K562 (cell line): ENCODE measurements around the gene PALLD. TPM values are rescaled to one million over a fixed set of nuclear protein-coding genes. Genes with fewer than 3 reads are reported as not detected.

Experiments
- ATAC-seq: fragments of 200-7000 bp; cut with Tn5 transposase; 3 replicates; pipeline ENCODE4 v1.9.1; 2020; ENCODE audit warnings: moderate library complexity
- BruUV-seq: library from RNA; stranded (reverse); fragments of 400-500 nt; replicated peaks from 2 replicates; lab custom pipeline; 2021; lab: Mats Ljungman, UMichigan
- CTCF ChIA-PET: fragments of 300-600 bp; formaldehyde crosslinking; extraction: SDS; loops from one replicate; lab custom pipeline; 2021; ENCODE audit warnings: low intra/inter-chr PET ratio; lab: Yijun Ruan, JAX
- POLR2A ChIA-PET: fragments of 300-600, 350-650 bp; sonication (Branson Sonifier 250); formaldehyde crosslinking; extraction: SDS; loops from one replicate; lab custom pipeline; 2021; ENCODE audit warnings: antibody characterized with exemption, inconsistent platforms; lab: Yijun Ruan, JAX
- DNase-seq, 4 experiments: peaks; one replicate each; pipeline versions ENCODE4 v3.0.0 to v3.0.0-alpha.2; 2011 to 2018; ENCODE audit warnings: low spot score in 3 of 4, mixed read lengths in 3 of 4; ENCODE audit errors: extremely low read depth in 1 of 4
- FAIRE-seq: peaks from 2 replicates; lab custom pipeline; 2011; peaks lifted over from hg19 to GRCh38; lab: Jason Lieb, UNC
- H2AFZ ChIP-seq: 2 replicates; pipeline ENCODE4 v1.6.0; 2011; ENCODE audit warnings: low read depth, low read length, control low read depth, inconsistent platforms
- H3K27ac ChIP-seq: fragments of 200-600 bp; 3 replicates; pipeline ENCODE4 v1.8.0; 2011; ENCODE audit warnings: low read depth, mild to moderate bottlenecking, control low read depth, inconsistent platforms, low read length, moderate library complexity, mixed read lengths; ENCODE audit errors: extremely low read depth
- H3K27me3 ChIP-seq, 2 experiments: fragments of 300-600 bp in 1 of 2; 2 replicates in 1 of 2; 3 replicates in 1 of 2; pipeline versions ENCODE4 v1.6.0 to v1.8.0; 2011; ENCODE audit warnings: inconsistent platforms in 2 of 2, low read length in 2 of 2, mild to moderate bottlenecking in 1 of 2, mixed read lengths in 1 of 2, moderate library complexity in 1 of 2; ENCODE audit not compliant: control insufficient read depth in 2 of 2, insufficient read depth in 2 of 2
- H3K36me3 ChIP-seq: fragments of 300-600 bp; 3 replicates; pipeline ENCODE4 v1.8.0; 2011; ENCODE audit warnings: mild to moderate bottlenecking, low read length, inconsistent platforms; ENCODE audit not compliant: control insufficient read depth, insufficient read depth
- H3K4me1 ChIP-seq, 2 experiments: fragments of 200-600 bp in 1 of 2; replicated peaks in 1 of 2; 2 replicates in 1 of 2; 3 replicates in 1 of 2; pipeline versions ENCODE4 v1.5.1 to v1.8.0; 2011; ENCODE audit warnings: inconsistent platforms in 2 of 2, low read length in 2 of 2, mild to moderate bottlenecking in 1 of 2, mixed read lengths in 1 of 2, moderate library complexity in 1 of 2; ENCODE audit not compliant: control insufficient read depth in 2 of 2, insufficient read depth in 2 of 2
- H3K4me2 ChIP-seq: 2 replicates; pipeline ENCODE4 v1.6.1; 2011; ENCODE audit warnings: low read length, control low read depth, inconsistent platforms, mixed read lengths; ENCODE audit not compliant: insufficient read depth
- H3K4me3 ChIP-seq: fragments of 200-600 bp; sonication (generic), shearing (Covaris generic); 2 replicates; pipeline ENCODE4 v1.5.1; 2016; ENCODE audit warnings: control low read depth, inconsistent platforms
- H3K79me2 ChIP-seq: fragments of 200-600 bp; 3 replicates; pipeline ENCODE4 v1.8.0; 2011; ENCODE audit warnings: low read length, inconsistent platforms; ENCODE audit not compliant: control insufficient read depth, insufficient read depth
- H3K9ac ChIP-seq, 2 experiments: 2 replicates each; pipeline versions ENCODE4 v1.6.0 to v1.6.1; 2011; ENCODE audit warnings: low read depth in 2 of 2, low read length in 2 of 2, control low read depth in 1 of 2, inconsistent platforms in 1 of 2, mild to moderate bottlenecking in 1 of 2, mixed read lengths in 1 of 2; ENCODE audit not compliant: insufficient read depth in 1 of 2
- H3K9me1 ChIP-seq: one replicate; pipeline ENCODE4 v1.6.0; 2011; ENCODE audit warnings: inconsistent platforms, mild to moderate bottlenecking, low read length, moderate library complexity; ENCODE audit not compliant: control insufficient read depth, insufficient read depth
- H3K9me3 ChIP-seq: replicated peaks from 2 replicates; pipeline ENCODE4 v1.5.1; 2011; ENCODE audit warnings: low read depth, low read length, inconsistent platforms; ENCODE audit not compliant: control insufficient read depth, insufficient read depth
- H4K20me1 ChIP-seq: replicated peaks from 2 replicates; pipeline ENCODE4 v1.6.1; 2011; ENCODE audit warnings: low read length, inconsistent platforms, mixed read lengths; ENCODE audit not compliant: control insufficient read depth, insufficient read depth
- CBX5 ChIP-seq: IDR thresholded peaks from 2 replicates; pipeline ENCODE4 v1.6.1; 2014; ENCODE audit warnings: low read depth, borderline replicate concordance
- MYNN ChIP-seq, 2 experiments: sonication (generic); formaldehyde crosslinking in 1 of 2; IDR thresholded peaks; 2 replicates each; pipeline versions ENCODE4 v1.5.0 to v1.6.1; 2016 to 2020; ENCODE audit warnings: antibody characterized with exemption in 1 of 2, missing genetic modification reagents in 1 of 2
- NFATC3 ChIP-seq: fragments of 450-650 bp; IDR thresholded peaks from 2 replicates; pipeline ENCODE4 v1.6.1; 2017; ENCODE audit warnings: mild to moderate bottlenecking
- NR3C1 ChIP-seq: sonication (generic); formaldehyde crosslinking; IDR thresholded peaks from 2 replicates; pipeline ENCODE4 v1.8.1; 2022; ENCODE audit warnings: missing genetic modification reagents
- ZC3H11A ChIP-seq: IDR thresholded peaks from 2 replicates; pipeline ENCODE4 v1.6.1; 2012; ENCODE audit warnings: low read depth, low read length, improper control_type of control experiment
- ZNF311 ChIP-seq: fragments of 250-450 bp; sonication (Bioruptor Pico); IDR thresholded peaks from 2 replicates; pipeline ENCODE4 v1.4.0; 2020; ENCODE audit warnings: mild to moderate bottlenecking, moderate library complexity
- ZNF778 ChIP-seq: fragments of 450-650 bp; formaldehyde crosslinking; IDR thresholded peaks from 2 replicates; pipeline ENCODE4 v1.4.0; 2020; ENCODE audit warnings: mild to moderate bottlenecking, moderate library complexity
- WGBS: fragments of 100-300 bp; shearing (Covaris generic); methylation state at CpG from one replicate; pipeline ENCODE4 v1.1.6; 2016; ENCODE audit warnings: low coverage, mixed read lengths; ENCODE audit not compliant: insufficient coverage; ENCODE audit errors: missing lambda C conversion rate; 5-methylcytosine and 5-hydroxymethylcytosine counted together
- in situ Hi-C: fragments of 300-500 bp; cut with MboI; formaldehyde crosslinking; loops from 4 replicates; pipeline ENCODE4 v1.15.0; 2018; ENCODE audit warnings: inconsistent platforms, mixed read lengths
- intact Hi-C: fragments of 100-400 bp; cut with micrococcal nuclease; formaldehyde crosslinking; loops from 2 replicates; pipeline ENCODE4 v1.14.2; 2022
- polyA plus RNA-seq, 8 experiments: library from polyadenylated mRNA; depleted of rRNA in 4 of 8; stranded (reverse) in 5 of 8; unstranded in 3 of 8; fragments of >200 nt; fragmentation: Nextera tagmentation in 2 of 8; fragmentation: Illumina TruSeq in 1 of 8; extraction: Ambion mirVana in 2 of 8; extraction: Trizol in 1 of 8; gene quantifications; 2 replicates each; pipeline versions ENCODE4 v1.2.1 to v1.2.3, GENCODE V29; 2011 to 2014; ENCODE audit warnings: inconsistent platforms in 1 of 8, missing spikeins in 1 of 8
- total RNA-seq, 7 experiments: library from RNA; depleted of rRNA in 6 of 7; stranded (reverse); fragments of >200 nt in 6 of 7; fragmentation: Illumina TruSeq in 2 of 7; extraction: Trizol in 2 of 7; gene quantifications; 2 replicates each; pipeline versions ENCODE4 v1.2.1 to v1.2.3, GENCODE V29; 2011 to 2021; ENCODE audit warnings: low replicate concordance in 1 of 7
- TF ChIP-seq, protein P1 (sequence below): fragments of 450-650 bp; IDR thresholded peaks from 2 replicates; pipeline ENCODE4 v1.6.1; 2016; ENCODE audit warnings: low read depth

Gene PALLD
- total and polyA plus RNA-seq, 9 of the 15 experiments (the other 6 are each of a cell fraction or from before 2014, with no cell fraction given) = 0.01 to 0.35 (median 0.06) TPM; not detected in 3

DNA sequence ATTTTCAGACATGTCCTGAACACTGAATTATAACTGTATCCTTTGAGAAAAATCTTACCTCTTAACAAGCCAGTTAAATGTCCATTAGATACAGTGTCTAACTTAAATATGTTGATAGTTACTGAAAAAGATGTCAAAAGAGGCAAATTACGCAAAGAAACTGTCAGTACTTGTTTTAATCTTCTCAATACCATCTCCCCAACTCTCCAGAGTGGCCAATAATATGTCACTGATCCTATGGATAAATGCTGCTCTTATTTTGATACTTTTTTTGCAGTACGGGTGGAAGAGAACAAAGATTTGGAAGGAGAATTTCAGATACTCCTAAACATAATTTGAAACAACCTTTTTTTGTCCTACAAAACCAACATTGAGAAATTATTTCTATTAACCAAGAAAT, 320.5 kb downstream of the PALLD start:
- ChIA-PET CTCF (no interaction called here), POLR2A (no interaction called here)
- Histone ChIP-seq H3K9me3 (no peaks in the 10 kb centered on the region), H3K9ac (no peak overlapping the region), H3K9me1 (no peaks in the 10 kb centered on the region), H3K27ac (no peak overlapping the region), H2AFZ (no peak overlapping the region), H3K27me3 (0 out of 5 replicates have a peak, but pooled peaks cover 0 to 2% of the 10 kb centered on the region in 2 experiments), H3K36me3 (no peaks in the 10 kb centered on the region), H3K79me2 (no peaks in the 10 kb centered on the region), H3K4me3 (no peak overlapping the region), H4K20me1 (no peaks in the 10 kb centered on the region), H3K4me1 (no peaks in the 10 kb centered on the region), H3K4me2 (no peak overlapping the region)
- in situ Hi-C loops = no loop called here
- WGBS = 0% methylated on average over 2 of the region's 2 CpGs
- intact Hi-C loops = no loop called here
- FAIRE-seq = no peak
- DNase-seq = no peak
- ATAC-seq = no peak
- no TSS peak for BruUV-seq
- TF ChIP-seq, protein P1, sequence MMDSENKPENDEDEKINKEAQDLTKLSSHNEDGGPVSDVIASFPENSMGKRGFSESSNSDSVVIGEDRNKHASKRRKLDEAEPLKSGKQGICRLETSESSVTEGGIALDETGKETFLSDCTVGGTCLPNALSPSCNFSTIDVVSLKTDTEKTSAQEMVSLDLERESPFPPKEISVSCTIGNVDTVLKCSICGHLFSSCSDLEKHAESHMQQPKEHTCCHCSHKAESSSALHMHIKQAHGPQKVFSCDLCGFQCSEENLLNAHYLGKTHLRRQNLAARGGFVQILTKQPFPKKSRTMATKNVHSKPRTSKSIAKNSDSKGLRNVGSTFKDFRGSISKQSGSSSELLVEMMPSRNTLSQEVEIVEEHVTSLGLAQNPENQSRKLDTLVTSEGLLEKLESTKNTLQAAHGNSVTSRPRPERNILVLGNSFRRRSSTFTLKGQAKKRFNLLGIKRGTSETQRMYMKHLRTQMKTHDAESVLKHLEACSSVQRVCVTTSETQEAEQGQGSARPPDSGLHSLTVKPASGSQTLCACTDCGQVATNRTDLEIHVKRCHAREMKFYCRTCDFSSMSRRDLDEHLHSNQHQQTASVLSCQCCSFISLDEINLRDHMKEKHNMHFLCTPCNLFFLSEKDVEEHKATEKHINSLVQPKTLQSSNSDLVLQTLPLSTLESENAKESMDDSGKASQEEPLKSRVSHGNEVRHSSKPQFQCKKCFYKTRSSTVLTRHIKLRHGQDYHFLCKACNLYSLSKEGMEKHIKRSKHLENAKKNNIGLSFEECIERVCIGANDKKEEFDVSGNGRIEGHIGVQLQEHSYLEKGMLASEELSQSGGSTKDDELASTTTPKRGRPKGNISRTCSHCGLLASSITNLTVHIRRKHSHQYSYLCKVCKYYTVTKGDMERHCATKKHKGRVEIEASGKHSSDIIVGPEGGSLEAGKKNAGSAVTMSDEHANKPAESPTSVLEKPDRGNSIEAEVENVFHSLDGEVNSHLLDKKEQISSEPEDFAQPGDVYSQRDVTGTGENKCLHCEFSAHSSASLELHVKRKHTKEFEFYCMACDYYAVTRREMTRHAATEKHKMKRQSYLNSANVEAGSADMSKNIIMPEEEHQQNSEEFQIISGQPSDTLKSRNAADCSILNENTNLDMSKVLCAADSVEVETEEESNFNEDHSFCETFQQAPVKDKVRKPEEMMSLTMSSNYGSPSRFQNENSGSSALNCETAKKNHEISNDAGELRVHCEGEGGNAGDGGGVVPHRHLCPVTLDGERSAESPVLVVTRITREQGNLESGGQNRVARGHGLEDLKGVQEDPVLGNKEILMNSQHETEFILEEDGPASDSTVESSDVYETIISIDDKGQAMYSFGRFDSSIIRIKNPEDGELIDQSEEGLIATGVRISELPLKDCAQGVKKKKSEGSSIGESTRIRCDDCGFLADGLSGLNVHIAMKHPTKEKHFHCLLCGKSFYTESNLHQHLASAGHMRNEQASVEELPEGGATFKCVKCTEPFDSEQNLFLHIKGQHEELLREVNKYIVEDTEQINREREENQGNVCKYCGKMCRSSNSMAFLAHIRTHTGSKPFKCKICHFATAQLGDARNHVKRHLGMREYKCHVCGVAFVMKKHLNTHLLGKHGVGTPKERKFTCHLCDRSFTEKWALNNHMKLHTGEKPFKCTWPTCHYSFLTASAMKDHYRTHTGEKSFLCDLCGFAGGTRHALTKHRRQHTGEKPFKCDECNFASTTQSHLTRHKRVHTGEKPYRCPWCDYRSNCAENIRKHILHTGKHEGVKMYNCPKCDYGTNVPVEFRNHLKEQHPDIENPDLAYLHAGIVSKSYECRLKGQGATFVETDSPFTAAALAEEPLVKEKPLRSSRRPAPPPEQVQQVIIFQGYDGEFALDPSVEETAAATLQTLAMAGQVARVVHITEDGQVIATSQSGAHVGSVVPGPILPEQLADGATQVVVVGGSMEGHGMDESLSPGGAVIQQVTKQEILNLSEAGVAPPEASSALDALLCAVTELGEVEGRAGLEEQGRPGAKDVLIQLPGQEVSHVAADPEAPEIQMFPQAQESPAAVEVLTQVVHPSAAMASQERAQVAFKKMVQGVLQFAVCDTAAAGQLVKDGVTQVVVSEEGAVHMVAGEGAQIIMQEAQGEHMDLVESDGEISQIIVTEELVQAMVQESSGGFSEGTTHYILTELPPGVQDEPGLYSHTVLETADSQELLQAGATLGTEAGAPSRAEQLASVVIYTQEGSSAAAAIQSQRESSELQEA = no peak
- no peak for TF ChIP-seq ZNF311
- TF ChIP-seq NFATC3 = no peak
- TF ChIP-seq ZNF778 (CRISPR knock-in tag) = no peak
- TF ChIP-seq MYNN (IDR thresholded peaks at IDR 0.05) = peak; percentile 91
- TF ChIP-seq MYNN (CRISPR knock-in tag; IDR thresholded peaks at IDR 0.05) = no peak
- no peak for TF ChIP-seq NR3C1 (CRISPR knock-in tag)
- TF ChIP-seq CBX5 = no peak
- TF ChIP-seq ZC3H11A = no peak
